Upper lobe of left lung (tissue), 6 donors: Measurements from ENCODE around the gene PLB1. TPM values are rescaled to one million over a fixed set of nuclear protein-coding genes. Genes with fewer than 3 reads are reported as not detected.

ENCODE experiments used
- ATAC-seq, 2 donors: fragments of 200-7000 bp; cut with Tn5 transposase; one replicate each; pipeline ENCODE4 v1.9.1; 2022; ENCODE audit warnings: mild to moderate bottlenecking in 2 of 2, moderate library complexity in 2 of 2; ENCODE audit not compliant: low FRiP score in 2 of 2
- DNase-seq, 2 donors: peaks; one replicate each; pipeline ENCODE4 v3.0.0-alpha.2; 2019 to 2020
- H3K27ac ChIP-seq, 4 donors: fragments of 200-600 bp; sonication (generic); one replicate each; pipeline ENCODE4 v1.5.1; 2016 to 2019
- H3K27me3 ChIP-seq, 4 donors: fragments of 200-600 bp; sonication (generic); one replicate each; pipeline ENCODE4 v1.5.1; 2017 to 2019
- H3K36me3 ChIP-seq, 4 donors: fragments of 200-600 bp; sonication (generic); one replicate each; pipeline ENCODE4 v1.5.1; 2016 to 2019
- H3K4me1 ChIP-seq, 4 donors: fragments of 200-600 bp; sonication (generic); one replicate each; pipeline ENCODE4 v1.5.1; 2018 to 2019
- H3K4me3 ChIP-seq, 4 donors: fragments of 200-600 bp; sonication (generic); one replicate each; pipeline ENCODE4 v1.5.1; 2017 to 2019; ENCODE audit warnings: mild to moderate bottlenecking in 2 of 4, moderate library complexity in 1 of 4
- H3K9me3 ChIP-seq, 4 donors: fragments of 200-600 bp; sonication (generic); one replicate each; pipeline ENCODE4 v1.5.1; 2018 to 2019
- EP300 ChIP-seq, 4 donors: sonication (generic); formaldehyde crosslinking; IDR thresholded peaks; one replicate each; pipeline ENCODE4 v1.5.1; 2017; ENCODE audit warnings: antibody characterized with exemption in 4 of 4, control low read depth in 2 of 4
- POLR2A ChIP-seq, 4 donors: fragments of 450-650 bp; IDR thresholded peaks; one replicate each; pipeline ENCODE4 v1.5.1; 2016 to 2017; ENCODE audit warnings: antibody characterized with exemption in 4 of 4, mild to moderate bottlenecking in 2 of 4
- POLR2AphosphoS5 ChIP-seq, 2 donors: sonication (generic); formaldehyde crosslinking; IDR thresholded peaks; one replicate each; pipeline ENCODE4 v1.5.1; 2017; ENCODE audit warnings: antibody characterized with exemption in 2 of 2
- WGBS, 2 donors: methylation state at CpG; one replicate each; pipeline ENCODE4 v1.1.5; 2017 to 2018; 5-methylcytosine and 5-hydroxymethylcytosine counted together
- total RNA-seq, 6 donors: library from RNA; depleted of rRNA in 4 of 6; stranded (reverse); fragments of >200 nt in 4 of 6; gene quantifications; one replicate each; pipeline versions ENCODE4 v1.1.0 to v1.2.1, GENCODE V29; 2016 to 2021
- TF ChIP-seq, protein P1 (sequence below), 6 experiments: fragments of 450-650 bp in 4 of 6; fragments of 200-600 bp in 2 of 6; sonication (generic) in 2 of 6; IDR thresholded peaks; one replicate each; pipeline ENCODE4 v1.5.1; 2016 to 2019; ENCODE audit warnings: antibody characterized with exemption in 6 of 6
- donor health status: DM: no; HTN: no; CAD: no; lungs with moderate emphysema.
- donor health status: DM: no; HTN: yes; CAD: no; lungs with severe emphysema.

The PLB1 gene
- total RNA-seq, 6 donors from 2014 or later: 3.1 to 9.1 (median 5.4) TPM

DNA sequence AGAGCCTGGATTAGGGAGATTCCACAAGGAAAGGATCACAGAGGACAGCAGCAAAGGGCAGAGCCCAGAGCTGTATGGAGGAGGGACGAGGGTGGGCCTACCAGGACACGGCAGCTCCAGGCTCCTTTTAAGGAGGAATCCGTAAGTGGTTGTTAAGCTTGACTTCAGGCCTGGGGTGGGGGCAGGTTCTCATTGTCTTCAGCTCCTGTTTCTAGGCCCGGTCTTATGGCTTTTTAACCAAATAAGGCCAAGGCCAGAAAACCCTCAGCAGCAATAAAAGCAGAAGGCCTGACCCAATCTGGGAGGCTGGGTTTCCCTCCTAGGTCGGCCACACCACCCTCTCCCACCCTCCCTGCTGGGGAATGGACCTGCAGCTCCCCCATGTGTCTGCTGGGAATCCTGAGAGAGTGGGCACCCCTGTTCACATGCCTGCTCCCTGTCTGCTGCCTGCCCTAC lies 111.2 kb downstream of the PLB1 start:
- Histone ChIP-seq H3K9me3 (no peaks in the 10 kb centered on the region), H3K27me3 (no peaks in the 10 kb centered on the region), H3K4me1 (peaks cover 3 to 15% (median 7%) of the 10 kb centered on the region in 4 donors), H3K27ac (no peak overlapping the region), H3K4me3 (no peak overlapping the region), H3K36me3 (no peaks in the 10 kb centered on the region)
- 66 to 74% methylated on average over 5 of the region's 5 CpGs for WGBS, 2 donors
- ATAC-seq: peak in 1 of 2 donors; percentile 16
- TF ChIP-seq, protein P1, sequence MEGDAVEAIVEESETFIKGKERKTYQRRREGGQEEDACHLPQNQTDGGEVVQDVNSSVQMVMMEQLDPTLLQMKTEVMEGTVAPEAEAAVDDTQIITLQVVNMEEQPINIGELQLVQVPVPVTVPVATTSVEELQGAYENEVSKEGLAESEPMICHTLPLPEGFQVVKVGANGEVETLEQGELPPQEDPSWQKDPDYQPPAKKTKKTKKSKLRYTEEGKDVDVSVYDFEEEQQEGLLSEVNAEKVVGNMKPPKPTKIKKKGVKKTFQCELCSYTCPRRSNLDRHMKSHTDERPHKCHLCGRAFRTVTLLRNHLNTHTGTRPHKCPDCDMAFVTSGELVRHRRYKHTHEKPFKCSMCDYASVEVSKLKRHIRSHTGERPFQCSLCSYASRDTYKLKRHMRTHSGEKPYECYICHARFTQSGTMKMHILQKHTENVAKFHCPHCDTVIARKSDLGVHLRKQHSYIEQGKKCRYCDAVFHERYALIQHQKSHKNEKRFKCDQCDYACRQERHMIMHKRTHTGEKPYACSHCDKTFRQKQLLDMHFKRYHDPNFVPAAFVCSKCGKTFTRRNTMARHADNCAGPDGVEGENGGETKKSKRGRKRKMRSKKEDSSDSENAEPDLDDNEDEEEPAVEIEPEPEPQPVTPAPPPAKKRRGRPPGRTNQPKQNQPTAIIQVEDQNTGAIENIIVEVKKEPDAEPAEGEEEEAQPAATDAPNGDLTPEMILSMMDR (IDR thresholded peaks at IDR 0.05): no peak
- TF ChIP-seq POLR2A (IDR thresholded peaks at IDR 0.05): no peak
- no peak for TF ChIP-seq POLR2AphosphoS5 (IDR thresholded peaks at IDR 0.05)
- DNase-seq: no peak

DNA sequence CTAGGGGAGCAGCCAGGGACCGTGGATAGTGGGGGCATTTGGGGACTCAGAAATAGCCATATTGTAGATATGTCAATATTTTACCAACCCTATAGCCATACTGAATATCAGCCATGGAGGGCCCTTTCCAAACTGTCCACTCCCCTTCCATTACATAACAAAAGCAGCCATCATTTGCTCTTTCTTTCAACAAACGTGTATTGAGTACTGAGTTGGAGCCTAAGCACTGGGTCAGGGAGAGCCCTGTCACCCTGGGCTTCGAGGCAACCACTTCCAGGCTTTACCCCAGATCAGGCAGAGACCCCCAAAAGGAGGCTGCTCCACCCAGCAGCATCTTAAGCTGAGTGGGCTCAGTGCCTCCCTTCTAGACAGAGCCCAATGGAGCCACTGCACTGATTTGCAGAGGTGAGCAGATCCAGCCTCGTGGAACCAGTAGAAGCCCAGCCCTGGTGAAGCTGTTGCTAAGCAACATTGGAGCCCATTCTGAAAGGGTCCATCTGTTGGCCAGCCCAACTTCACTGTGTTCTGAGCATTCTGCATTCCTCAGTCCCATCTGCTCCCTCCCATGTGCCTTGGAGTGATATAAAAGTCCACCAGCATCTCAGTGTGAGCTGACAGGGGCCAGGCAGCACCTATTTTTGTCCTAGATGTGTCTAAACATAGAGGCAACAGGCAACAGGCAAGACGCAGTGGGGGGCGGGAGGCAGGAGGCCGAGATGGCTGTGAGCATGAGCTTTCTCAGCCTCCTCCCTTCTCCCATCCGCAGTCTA lies 112.1 kb downstream of the PLB1 start:
- Histone ChIP-seq H3K27ac (no peak overlapping the region), H3K27me3 (no peaks in the 10 kb centered on the region), H3K4me1 (peaks cover 3 to 8% (median 7%) of the 10 kb centered on the region in 4 donors), H3K9me3 (no peaks in the 10 kb centered on the region), H3K36me3 (no peaks in the 10 kb centered on the region), H3K4me3 (no peak overlapping the region)
- ATAC-seq (no peak), DNase-seq (no peak)
- peak in 1 of 2 donors; percentile 22 for TF ChIP-seq POLR2AphosphoS5 (IDR thresholded peaks at IDR 0.05)
- no peak for TF ChIP-seq POLR2A (IDR thresholded peaks at IDR 0.05)
- WGBS, 2 donors: 77 to 91% methylated on average over 7 to 8 of the region's 8 CpGs

DNA sequence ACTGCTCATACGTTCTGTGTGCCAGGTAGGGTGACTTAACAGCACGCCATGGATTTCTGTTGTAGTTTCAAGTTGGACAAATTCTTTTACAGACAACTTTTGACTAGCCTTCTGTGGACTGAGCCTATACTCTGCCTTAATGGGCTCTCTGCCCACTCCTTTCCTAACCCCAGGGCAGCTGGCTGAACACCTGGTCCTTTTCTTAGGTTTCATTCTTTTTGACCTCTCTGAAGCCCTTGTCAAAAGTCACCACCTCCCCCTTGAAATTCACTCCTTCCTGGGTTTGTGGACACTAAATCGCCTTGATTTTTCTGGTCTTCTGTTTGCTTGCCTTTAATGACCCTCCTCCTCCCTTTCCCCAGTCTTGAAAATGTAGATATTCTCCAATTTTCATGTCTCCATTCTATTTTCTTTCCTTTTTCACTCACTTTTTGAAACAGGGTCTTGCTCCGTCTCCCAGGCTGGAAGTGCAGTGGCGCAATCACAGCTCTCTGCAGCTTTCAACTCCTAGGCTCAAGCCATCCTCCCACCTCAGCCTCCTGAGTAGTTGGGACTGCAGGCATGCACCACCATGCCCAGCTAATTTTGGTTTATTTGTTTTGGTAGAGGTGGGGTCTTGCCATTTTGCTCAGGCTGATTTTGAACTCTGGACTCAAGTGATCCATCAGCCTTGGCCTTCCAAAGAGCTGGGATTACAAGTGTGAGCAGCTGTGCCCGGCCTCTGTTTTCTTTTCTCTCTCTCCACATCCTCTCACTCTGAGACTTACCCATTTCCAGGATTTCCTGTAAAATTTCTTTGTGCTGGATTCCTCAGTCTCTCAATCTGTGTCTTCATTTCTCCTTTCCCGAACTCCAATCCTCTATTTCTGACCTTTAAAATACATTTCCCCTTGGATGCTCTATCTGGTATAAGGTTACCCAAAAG lies 112.9 kb downstream of the PLB1 start:
- H3K4me3 ChIP-seq: no peak overlapping the region
- no peak for TF ChIP-seq POLR2A (IDR thresholded peaks at IDR 0.05)
- no peak for TF ChIP-seq POLR2AphosphoS5 (IDR thresholded peaks at IDR 0.05)
- TF ChIP-seq EP300 (IDR thresholded peaks at IDR 0.05): no peak
- TF ChIP-seq, protein P1 (IDR thresholded peaks at IDR 0.05): no peak
- ATAC-seq (no peak), DNase-seq (no peak)
- H3K27me3 ChIP-seq: no peaks in the 10 kb centered on the region
- no peaks in the 10 kb centered on the region for H3K36me3 ChIP-seq
- H3K27ac ChIP-seq: no peak overlapping the region
- WGBS, 2 donors: 77% methylated on average over 7 of the region's 7 CpGs
- H3K9me3 ChIP-seq: no peaks in the 10 kb centered on the region
- H3K4me1 ChIP-seq: peaks cover 0 to 2% (median 0%) of the 10 kb centered on the region in 4 donors

DNA sequence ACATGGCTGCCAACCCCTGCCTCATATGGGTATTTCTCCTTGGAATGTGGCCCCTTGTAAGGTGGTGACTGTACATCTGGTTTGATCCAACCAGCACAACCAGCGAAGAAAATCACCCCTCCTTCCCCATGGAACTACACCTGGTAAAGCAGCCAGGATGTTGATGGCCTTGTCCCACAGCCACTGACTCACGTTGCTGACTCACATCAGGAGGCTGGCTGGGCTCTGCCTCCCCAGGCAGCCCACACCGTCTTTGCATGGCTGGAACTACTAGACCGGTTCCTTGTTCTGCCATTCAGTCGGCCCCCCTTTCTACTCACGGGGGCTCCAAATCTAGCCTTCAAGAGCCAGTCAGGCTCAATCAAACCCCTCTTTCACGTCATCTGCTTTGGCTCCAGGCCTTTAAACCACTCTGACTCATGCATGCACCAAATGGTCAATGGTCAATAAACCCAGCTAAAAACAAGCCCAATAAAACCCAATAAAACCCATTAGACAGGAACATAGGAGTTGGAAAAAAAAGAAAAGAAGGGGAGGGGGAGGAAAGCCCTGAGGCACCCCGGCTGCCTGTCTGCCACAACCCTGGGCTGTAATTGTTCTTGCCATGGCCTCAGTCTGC lies 114.8 kb downstream of the PLB1 start:
- ATAC-seq (peak in 1 of 2 donors; percentile 58), DNase-seq (no peak)
- 74 to 88% methylated on average over 8 of the region's 8 CpGs for WGBS, 2 donors
- Histone ChIP-seq H3K27ac (no peak overlapping the region), H3K4me1 (no peaks in the 10 kb centered on the region), H3K36me3 (no peaks in the 10 kb centered on the region), H3K9me3 (no peaks in the 10 kb centered on the region), H3K27me3 (no peaks in the 10 kb centered on the region), H3K4me3 (no peak overlapping the region)
- TF ChIP-seq, protein P1 (IDR thresholded peaks at IDR 0.05): no peak
